Measurements from ENCODE around the gene PACSIN1. TPM values are rescaled to one million over a fixed set of nuclear protein-coding genes. Genes with fewer than 3 reads are reported as not detected.

Gene PACSIN1
- total RNA-seq, 1 donor from 2014 or later, result not detected

DNA sequence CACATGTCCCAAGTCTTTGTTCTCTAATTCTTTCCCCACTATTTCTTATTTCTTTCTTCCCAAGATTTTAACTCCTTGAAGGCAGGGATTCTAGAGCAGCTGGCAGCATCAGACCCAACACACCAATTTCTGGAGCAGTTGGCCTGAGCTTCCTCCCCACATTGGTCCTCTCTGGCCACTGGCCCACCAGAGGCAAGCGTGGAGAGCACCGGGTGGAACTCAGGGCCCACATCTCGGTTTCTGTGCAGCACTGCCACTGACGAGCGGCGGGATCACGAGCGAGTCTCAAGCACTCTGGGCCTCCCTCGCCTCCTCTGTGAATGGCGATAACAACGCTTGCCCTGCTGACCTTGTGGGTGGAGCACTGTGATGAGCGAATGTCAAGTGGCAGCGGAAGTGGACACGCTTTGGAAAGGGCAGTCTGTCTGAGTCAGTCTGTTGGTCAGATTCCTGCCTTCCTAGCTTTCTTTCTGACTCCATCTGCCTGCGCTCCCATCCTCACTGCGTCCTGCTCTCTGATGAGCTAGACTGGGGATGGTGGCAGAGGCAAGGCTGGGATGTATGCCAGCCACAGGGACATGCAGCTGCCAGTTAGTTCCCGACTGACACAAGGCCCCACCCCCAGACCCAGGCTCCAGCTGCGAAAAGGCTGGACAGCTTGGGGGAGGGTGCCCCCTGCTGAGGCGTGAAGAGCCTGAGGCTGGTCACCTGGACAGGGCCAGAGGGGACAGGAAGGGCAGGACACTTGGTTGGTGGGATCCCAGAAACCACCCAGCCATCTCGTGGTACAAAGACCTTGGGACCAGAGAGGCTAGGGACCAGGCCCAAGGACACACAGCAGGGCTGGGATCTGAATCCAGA lies 94.7 kb downstream of the PACSIN1 start:
- no peak for DNase-seq (ENCODE audit: low spot score)

DNA sequence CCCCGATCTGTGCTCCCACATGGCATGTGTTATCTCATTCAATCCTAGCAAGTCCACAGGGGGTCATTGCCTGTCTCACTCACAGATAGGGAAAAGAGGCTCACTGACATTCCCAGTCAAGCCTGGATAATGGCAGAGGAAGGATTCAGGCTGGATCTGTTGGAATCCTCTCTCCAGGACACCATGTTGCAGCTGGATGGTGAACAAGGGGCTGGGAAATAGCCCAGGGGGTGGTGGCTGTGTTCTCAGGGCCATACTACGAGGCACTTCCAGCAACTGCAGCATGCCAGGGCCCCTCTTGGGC lies 95.3 kb downstream of the PACSIN1 start:
- no peak for DNase-seq (ENCODE audit: low spot score)

DNA sequence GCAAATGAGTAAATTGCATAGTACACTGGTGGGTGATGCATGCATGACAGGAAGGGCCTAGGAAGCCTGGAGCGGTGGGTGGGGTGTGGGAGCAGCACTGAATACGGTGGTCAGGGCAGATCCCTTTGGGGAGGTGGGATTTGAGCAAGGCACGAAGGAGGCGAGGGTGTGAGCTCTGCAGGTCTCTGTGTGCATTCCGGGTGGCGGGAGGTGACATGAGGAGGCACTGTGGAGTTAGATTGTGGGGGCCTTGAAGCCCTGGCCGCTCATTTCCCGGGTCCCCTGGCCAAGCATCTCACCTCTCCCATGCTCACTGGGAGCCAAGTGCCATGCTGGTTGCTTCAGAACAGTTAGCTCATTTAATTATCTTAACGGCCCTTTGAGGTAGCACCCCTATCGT lies 96.5 kb downstream of the PACSIN1 start:
- DNase-seq (ENCODE audit: low spot score), result no peak

DNA sequence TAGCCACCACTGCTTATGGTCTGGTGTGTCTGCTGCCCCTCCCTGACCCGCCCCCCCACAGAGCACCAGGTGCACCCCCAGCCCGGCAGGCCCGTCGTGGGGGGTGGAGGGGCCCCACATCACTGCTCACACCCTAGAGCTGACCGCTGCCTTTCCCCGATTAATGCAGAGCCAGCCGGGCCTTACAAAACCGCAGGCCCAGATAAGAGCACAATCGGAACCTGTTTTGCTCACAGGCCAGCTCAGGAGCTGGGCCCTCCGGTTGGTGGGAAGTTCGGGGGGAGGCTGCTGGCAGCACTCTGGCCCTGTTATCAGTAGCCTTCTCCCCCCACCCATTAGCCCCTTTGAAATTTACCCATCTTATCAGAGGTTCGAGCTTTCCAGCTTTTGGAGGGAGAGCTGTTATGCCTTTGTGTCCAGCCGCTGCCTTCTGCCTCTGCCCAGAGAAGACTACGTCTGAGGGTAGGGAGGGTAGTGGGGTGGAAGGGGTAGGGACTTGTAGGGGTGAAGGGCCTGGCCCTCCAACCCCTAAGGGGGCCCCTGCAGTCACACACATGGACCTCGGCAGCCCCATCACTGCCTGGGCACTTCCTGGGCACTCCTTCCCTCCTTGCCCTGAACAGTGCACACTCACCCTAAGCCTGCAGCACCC lies 97.1 kb downstream of the PACSIN1 start:
- DNase-seq (ENCODE audit: low spot score), result no peak

DNA sequence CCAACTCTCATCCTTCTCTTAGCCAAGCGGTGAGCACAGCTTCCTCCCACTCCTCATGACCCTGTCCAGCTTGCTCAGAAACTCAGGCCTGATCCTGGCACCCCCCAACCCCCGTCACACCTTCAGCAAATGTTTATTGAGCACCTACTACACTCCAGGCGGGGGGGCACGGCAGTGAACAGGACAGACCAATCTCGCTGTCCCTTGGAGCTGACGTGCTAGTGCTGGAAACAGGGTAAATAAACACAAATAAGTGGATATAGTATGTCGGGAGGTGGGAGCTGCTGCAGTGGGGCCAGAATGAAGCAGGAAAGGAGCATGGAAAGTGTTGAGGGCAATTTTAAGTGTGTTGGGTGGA lies 97.6 kb downstream of the PACSIN1 start:
- DNase-seq (ENCODE audit: low spot score), result no peak

DNA sequence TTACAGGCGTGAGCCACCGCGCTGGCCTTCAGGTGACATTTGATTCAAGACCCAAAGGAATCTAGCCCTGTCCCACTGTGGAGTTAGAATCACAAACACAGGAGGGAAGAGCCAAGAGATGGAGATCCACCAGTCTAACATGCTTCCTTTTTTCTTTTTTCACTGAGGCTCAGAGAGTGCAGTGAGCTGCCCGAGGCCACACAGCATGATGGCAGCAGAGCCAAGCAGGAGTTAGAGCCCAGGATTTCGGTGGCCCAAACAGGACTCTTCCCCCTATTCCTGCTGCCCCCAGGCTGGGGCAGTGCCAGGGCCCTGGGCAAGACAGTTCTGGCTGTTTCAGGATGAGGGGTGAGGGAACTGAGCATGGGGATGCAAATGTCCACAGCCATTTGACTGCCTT lies 98.3 kb downstream of the PACSIN1 start:
- no peak for DNase-seq (ENCODE audit: low spot score)

DNA sequence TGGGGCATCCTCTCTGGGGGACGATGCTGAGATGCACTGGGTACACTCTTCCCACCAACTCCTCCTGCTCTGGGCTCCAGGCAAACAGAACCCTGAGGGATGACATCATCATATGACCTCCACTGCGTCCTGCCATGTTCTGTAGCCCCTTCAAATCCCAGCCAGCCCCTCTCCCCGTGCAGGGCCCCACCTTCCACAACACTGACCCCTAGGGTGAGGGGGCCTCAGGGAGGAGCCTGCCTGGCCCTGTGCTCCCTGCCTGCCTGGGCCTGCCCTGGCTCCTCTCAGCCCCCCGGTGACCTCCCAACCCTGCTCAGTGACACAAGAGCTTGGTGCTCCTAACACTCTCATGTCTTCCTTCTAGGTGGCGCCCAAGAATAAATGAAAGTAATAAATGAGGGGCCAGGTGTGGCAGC lies 99.9 kb downstream of the PACSIN1 start:
- DNase-seq (ENCODE audit: low spot score), result no peak

DNA sequence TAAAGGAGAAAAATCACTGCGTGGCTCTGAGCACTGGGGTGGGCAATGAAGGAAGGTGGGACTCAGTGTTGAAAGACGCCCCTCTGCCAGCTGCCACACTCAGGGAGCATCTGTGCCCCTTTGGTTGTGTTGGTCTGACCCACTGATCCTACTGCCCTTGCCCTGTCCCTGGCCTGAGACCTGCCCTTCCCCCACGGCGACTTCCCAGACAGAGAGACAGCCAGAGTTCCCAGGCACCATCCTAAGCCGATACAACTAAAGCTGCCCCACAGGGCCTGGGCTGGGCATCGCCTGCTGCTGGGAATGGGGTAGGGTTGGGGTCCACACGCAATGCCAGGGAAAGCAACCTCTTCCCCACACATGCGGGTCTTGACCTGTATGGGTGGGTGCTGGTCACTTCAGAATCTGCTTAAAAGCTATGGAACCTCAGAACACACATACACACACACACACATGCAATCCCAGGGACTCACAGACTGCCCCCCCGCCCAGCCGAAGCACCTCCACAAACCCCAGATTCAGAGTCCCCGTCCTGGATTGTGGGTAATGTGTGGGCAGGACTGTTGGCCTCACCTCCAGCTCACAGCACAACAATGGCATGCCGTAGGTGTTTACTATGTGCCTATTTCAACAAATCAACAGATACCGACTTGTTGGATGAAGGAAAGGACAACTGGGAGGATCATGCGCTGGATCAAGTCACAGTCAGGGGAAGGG lies 101.1 kb downstream of the PACSIN1 start:
- no peak for DNase-seq (ENCODE audit: low spot score)

DNA sequence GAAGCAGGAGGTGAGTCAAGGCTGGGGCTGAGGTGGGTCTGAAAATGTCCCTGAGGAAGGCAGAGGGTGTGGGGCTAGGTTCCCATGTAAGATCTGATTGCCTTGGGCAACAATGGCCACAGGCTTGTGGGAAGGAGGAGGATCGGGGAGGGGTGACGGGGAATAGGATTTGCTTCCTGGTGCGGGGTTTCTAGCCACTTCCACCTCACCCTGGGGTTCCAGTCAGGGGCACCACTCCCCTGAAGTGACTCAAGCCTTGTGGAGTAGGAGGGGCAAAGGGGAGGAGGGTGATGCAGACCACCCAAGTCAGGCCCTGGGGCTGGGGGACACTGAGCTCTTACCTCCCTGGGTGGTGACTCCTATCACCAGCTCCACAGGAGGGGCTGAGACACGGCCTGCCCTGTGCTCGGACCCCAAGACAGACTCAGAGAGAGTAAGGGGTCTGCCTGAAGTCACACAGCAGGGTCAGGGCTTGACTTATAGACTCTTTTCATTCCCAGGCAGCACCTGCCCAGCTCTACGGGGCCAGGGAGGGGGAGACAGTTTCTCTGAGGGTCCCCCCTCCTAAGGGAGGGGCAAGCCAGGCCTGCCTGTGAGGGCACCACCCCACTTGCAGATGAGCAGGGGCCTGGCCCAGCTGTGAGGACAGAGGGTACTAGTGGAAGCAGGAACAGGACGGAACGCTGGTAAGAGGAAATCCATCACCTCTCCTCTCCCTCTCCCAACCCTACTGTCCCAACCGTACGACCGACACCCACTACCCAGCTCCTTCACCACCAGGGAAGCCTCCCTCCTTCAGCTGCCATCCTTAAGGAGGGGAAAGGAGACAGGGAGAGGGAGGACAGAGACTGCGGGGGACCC lies 102.7 kb downstream of the PACSIN1 start:
- no peak for DNase-seq (ENCODE audit: low spot score)

DNA sequence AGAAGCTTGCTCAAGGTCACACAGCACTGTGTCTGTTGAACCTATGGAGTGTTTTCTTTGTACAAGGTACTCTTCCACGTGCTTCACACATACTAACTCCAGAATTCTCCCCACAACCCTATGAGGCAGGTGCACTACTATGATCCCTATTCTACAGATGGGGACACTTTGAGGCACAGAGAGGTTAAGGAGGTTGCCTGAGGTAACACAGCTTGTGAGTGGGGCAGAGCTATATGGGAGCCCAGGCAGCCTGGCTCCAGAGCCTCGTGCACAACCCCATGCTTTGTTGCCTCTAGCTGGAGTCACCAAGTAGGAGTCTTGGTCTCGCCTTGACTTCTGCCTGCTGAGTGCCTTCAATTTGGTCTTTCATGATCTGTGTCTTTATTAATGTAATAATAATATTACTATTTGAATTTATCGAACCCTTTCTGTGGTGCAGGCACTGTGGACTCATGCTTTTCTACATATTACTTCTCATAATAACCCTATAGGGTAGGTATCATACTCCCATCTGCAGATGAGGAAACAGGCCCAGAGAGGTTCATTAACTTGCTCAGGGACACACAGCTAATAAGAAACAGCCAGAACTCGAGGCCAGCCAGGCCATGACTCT lies 103.6 kb downstream of the PACSIN1 start:
- DNase-seq (ENCODE audit: low spot score), result no peak

DNA sequence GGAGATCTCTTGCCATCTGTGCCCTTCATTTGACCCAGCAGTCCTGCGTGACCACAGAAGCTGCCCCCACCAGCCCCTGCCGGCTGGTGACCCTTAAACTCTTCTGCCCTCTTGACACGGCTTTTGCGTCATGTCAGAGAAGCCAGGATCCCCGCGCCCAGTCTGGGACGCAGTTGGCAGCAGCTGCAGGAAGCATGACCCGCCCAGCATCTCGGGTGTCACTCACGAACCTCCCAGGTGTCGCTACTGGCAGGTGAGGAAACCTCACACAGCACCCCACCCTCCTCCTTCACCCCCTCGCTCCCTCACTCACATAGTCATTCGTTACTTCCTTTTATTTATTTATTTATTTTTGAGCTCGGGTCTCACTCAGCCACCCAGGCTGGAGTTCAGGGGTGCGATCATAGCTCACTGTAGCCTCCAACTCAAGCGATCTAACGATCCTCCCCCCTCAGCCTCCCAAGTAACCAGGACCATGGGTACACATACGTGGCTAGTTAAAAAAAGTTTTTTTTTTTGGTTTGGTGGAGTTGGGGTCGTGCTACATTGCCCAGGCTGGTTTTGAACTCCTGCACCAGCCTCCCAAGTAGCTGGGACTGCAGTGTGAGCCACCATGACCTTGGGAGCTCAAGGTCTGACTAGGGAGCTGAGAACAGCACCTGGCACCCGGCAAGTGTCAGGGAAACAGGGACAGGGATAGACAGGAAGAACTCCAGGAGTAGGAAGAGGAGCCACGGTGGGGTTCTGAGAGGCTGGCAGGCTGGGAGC lies 104.4 kb downstream of the PACSIN1 start:
- no peak for DNase-seq (ENCODE audit: low spot score)

DNA sequence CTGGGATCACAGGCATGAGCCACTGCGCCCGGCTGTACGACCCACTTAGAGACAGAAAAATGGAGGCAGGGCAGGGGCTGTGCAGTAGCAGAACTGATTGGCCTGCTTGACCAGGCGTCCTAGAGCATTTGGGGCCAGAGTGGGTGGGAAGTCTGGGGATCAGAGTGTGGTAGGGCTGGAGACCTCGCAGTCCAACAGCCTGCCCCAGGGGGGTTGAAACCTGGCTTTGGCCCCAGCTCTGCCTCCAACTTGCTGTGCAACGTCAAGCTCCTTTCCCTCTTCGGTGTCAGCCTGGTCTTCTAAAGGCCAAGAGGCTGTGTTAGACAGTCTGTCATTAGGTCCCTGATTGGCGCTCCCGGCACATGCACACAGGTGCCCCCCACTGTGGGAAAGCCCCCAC lies 105.5 kb downstream of the PACSIN1 start:
- DNase-seq (ENCODE audit: low spot score), result no peak

DNA sequence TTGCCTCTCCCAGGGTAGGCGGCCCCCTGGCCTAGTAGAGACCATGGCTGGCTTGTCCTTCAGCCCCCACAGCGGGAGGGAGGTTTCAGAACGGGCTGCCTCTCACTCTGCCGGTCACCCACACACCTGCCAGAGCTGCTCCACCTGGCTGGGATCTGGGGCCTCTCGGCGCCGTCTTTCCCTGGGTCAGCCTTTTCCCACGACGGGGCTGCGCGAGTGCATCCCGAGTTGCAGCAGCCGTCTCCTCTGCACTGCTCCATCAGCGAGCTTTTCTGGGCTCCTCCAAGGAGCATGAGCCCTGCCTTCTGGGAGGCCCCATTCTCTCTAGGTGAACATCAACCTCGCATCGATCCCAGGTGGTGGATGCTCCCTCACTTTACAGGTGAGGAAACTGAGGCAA lies 106.1 kb downstream of the PACSIN1 start:
- DNase-seq (ENCODE audit: low spot score), result no peak

DNA sequence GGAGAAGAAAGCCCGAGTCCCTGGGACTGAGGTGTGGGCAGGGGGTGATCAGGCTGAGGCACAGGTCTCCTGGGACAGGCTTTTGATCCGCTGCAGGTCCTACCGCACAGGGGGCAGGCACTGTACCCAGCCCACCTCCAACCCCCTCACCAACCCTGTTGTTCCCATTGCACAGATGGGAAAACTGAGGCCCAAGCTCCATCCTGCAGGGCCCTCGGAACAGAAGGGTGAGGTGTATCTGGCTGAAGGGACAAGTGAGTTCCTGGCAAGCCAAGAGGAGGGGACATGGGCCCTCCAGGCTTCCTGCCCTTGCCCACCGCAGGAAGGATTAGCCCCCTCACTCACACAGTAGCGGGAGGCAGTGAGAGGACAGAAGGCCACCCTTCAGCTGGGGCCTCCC lies 106.7 kb downstream of the PACSIN1 start:
- no peak for DNase-seq (ENCODE audit: low spot score)

DNA sequence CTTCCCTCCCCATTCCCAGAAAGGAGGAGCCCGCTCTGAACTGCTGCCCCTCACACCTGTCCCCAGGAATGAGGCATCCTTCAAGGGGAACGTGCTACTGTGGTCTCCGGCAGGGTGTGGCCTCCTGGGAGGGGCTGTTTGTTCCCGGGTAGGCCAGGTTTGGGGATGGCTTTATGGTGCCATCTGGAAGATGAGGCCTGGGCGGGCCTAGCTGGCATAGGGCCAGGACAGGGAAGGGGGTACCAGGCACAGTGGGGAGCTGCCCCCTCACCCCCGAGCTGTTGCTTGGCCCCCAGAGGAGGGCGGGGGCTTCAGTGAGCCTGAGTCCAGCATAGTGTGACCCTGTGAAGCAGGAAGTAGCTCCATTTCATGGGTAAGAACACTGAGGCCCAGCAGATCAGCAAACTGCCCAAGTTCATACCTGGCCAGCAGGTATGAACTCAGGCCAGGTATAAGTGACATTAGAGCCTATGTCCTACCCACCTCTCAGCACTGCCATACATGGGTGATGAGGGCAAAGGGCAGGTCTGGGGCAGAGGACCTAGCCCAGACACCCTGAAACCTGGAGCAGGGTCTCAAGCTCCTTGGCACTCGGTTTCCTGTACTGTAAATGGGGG lies 107.8 kb downstream of the PACSIN1 start:
- no peak for DNase-seq (ENCODE audit: low spot score)

DNA sequence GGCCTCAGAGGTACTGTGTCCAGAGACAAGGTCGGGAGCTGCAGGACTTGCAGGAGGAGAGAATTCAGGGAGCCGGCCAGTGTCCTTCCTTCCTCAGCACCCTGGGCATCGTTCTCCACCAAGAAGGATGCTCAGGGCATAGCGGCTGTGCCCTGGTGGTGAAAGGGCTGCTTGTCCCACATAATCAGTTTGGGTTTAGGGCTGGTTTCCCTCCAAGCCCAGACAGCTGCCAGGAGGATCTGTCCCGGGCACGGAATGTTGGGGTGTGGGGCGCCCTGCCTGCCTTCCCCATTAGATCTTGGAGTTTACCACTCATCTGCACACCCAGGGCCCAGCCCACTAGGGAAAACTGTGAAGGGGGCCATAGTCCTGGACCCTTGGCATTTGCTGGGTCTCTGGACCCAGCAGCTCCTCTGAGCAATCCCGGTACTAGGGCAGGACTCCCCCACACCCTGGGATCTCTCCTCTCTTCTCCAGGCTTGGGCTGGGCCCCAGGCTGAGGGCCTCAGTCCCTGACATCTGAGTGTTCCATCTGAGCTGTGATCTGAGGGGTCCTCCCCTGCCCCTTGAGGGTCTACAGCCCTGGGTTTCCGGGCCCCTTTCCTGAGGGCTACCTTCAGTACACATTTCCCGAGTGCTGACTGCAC lies 108.9 kb downstream of the PACSIN1 start:
- no peak for DNase-seq (ENCODE audit: low spot score)

DNA sequence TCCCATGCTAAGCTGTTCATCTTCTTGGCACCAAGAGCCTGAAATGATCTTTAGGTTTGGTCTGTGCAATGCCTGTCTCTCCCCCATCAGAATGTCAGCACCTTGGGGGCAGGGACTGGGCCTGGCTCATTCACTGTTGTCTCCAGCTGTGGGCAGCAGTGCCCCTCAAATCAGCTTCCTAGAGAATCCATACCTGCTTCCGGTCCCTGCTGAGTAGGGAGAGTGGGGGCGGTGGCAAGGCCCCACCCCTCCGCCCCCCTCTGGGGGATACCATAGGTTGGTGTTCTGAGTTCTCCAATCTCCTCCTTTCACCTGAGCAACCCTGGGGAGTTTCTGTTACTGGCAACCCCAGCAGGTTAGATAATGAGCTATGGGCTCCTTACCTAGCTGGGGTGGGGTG lies 109.5 kb downstream of the PACSIN1 start:
- no peak for DNase-seq (ENCODE audit: low spot score)

DNA sequence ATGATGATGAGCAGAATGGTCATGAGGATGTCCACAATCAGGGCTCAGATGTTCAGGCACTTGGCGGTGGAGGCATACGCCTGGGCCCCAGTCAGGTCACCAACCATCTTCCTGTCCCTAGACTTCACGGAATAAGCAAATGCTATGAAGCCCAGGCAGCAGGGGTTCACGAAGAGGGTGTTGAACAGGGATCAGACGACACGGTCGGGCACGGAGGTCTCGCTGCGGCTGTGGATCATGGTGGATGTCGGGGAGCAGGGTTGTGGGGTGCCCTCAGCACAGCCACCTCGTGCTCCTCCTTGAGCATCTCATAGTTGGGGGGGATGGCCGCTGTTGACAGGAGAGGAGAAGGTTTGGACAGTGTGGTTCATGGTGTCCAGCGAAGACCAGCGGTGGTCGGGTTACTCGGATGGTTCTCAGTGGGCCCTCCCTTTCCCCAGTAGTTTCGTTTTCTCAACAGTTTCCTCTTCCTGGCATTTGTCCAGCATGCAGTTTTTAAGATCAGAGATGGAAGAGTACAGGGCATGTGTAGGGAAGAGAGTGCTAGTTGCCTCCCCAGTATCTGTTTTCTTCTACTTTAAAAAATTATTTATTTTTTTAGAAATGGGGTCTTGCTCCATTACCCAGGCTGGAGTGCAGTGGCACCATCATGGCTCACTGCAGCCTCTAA lies 110.5 kb downstream of the PACSIN1 start:
- DNase-seq (ENCODE audit: low spot score), result no peak

All from mesenteric fat pad (tissue), 1 donor.